H1 (cell line): ENCODE measurements around the gene CENPP. TPM values are rescaled to one million over a fixed set of nuclear protein-coding genes. Genes with fewer than 3 reads are reported as not detected.

Source experiments
- HDAC6 ChIP-seq: IDR thresholded peaks from one replicate; pipeline ENCODE4 v1.7.1; 2012; ENCODE audit warnings: low read depth, mild to moderate bottlenecking, inconsistent platforms, low read length, moderate library complexity
- TAF7 ChIP-seq: optimal IDR thresholded peaks from 2 replicates; pipeline ENCODE3; 2011; ENCODE audit warnings: low read depth, mild to moderate bottlenecking, inconsistent platforms, low read length, moderate library complexity, borderline replicate concordance
- polyA plus RNA-seq, 7 experiments: library from polyadenylated mRNA; depleted of rRNA in 3 of 7; stranded (reverse) in 5 of 7; unstranded in 2 of 7; fragments of >200 nt in 5 of 7; fragments of 200-250 nt in 2 of 7; gene quantifications; 1 replicate in 5 of 7; 2 replicates in 1 of 7; 4 replicates in 1 of 7; pipeline versions ENCODE4 v1.2.1 to v1.2.3, GENCODE V29; 2011 to 2013; ENCODE audit warnings: missing spikeins in 2 of 7, mixed read lengths in 2 of 7
- total RNA-seq: library from RNA; stranded (reverse); fragmentation: NEBNext Ultra II Directional; extraction: Animal tissue kit (Norgen Biotek cat#: 25700); gene quantifications from 2 replicates; pipeline ENCODE4 v1.2.1, GENCODE V29; 2021

The CENPP gene
- total and polyA plus RNA-seq, 2 of the 8 experiments (the other 6 are each of a cell fraction or from before 2014, with no cell fraction given) = 2.7 to 10.8 TPM

DNA sequence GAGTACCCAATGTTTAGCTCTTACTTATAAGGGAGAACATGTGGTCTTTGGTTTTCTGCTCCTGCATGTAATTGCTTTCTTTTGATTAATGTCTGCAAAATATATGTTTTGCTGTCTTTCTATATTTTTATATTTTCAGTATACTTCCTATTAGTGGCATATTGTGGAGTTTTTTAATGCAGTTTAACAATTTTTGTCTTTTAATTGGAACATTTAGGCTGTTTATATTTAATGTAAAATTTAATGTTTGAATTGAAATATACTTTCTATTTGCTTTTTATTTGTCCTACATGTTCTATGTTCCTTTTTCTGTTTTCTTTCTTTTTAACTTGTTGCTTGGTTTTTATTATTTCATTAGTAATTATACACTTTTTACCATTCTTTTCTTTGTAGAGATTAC is 205.1 kb downstream of the CENPP start (continued):
- TF ChIP-seq HDAC6 = no peak
- no peak for TF ChIP-seq TAF7
